C4-2B (cell line): ENCODE data around the gene ALDH1L1.

Experiments
- CTCF ChIP-seq: fragments of 450-650 bp; conservative IDR thresholded peaks from 2 replicates; pipeline ENCODE4 v1.5.1; 2017; ENCODE audit warnings: mild to moderate bottlenecking
- ZFX ChIP-seq: fragments of 450-650 bp; IDR thresholded peaks from 2 replicates; pipeline ENCODE4 v1.6.1; 2017

GRCh38 chr3:126149256-126149902 is 31.0 kb downstream of the ALDH1L1 start:
- TF ChIP-seq CTCF: no peak
- no peak for TF ChIP-seq ZFX
